Ramos (cell line): Measurements from ENCODE around the gene TBC1D2B.

Source experiments
- in situ Hi-C: fragments of 300-500 bp; cut with MboI; formaldehyde crosslinking; loops from one replicate; pipeline ENCODE4 v1.14.3; 2022; ENCODE audit warnings: low sequenced_read_pairs; ENCODE audit not compliant: unreplicated experiment

The TBC1D2B gene

DNA sequence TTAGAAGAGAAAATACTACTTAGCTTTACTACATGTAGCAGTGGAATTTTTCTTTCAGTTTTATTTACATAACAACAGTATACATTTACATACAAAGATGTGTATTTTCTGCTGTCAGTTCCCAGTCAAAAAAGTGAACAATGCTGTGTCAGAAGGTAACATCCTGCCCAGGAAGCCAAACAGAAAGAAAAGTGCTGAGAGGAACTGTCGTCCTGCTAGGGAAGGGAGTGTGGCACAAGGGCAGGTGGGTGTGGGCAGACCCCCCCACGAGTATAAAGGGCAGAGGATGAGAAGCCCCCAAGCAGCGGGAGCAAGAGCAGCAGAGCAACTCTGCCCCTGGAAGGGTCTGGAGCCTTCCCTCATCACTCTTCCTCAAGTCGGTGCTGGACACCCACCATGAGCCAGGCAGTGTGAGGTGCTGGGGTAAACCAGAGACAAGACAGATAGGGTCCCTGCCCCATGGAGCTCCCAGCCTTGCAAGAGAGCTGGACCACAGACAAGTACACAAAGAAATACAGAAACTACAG lies 39.7 kb downstream of the TBC1D2B start:
- in situ Hi-C loops, result no loop called here

DNA sequence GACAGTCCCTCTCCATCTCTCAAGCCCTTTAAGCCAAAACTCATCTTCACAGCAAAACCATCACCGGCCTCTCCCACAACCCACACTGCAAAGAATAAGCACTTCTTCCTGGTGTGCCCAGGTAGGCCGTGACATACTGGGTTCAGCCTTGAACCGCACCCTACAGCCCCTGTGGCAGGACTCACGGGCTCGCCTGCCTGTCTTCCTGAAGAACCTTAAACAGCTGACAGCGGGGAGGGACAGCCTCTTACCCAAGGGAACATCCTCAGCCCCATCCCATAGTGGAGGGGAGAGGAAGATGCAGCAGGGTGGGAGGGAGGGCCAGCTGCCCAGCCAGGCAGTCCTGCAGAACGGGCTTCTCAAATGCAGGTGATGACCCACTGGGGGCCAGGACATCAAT lies 40.2 kb downstream of the TBC1D2B start:
- in situ Hi-C loops, result no loop called here

- in situ Hi-C loops, result no loop called here
Observed at GRCh38 chr15:78035861-78036476, 41.5 kb downstream of the TBC1D2B start.

- in situ Hi-C loops, result no loop called here
Observed at GRCh38 chr15:78035321-78035751, 42.2 kb downstream of the TBC1D2B start.

GRCh38 chr15:78034495-78035191 lies 42.9 kb downstream of the TBC1D2B start:
- in situ Hi-C loops, result no loop called here

DNA sequence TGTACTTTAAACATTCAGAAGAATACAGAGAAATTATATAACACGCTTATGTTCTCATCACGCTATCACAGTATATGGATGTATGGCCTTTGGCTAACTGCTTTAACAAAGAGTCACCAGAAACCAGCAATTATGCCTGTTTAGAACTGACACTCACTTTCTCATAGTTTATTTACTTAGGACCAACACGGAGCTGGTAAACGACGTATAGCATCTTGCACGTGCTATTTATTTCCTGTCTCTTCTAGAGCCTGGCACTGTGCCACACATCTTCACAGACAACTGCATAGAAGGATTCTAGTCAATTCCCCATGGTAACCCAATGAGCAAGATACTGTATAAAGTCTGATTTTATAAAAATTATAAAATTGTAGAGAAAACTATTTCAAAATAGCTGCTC lies 43.6 kb downstream of the TBC1D2B start:
- in situ Hi-C loops, result no loop called here

- in situ Hi-C loops, result no loop called here
Observed at GRCh38 chr15:78032671-78033070, 44.8 kb downstream of the TBC1D2B start.

- in situ Hi-C loops, result no loop called here
Observed at GRCh38 chr15:78024883-78025282, 52.6 kb downstream of the TBC1D2B start.

DNA sequence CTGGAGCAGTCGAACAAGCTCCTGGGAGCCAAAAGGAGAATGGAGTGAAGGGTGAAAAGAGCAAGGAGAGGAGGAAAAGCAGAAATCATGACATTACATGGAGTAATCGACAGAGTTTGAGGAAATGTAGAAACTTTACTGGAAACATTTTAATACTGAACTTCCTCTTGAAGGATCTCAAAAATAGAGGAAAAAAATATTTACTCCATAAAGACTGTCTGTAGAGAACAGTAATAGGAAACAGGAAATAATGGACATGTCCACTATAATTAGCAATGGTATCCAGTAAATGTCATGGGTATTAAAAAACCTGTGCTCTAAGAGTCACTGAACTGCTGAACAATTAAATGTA lies 53.0 kb downstream of the TBC1D2B start:
- in situ Hi-C loops, result no loop called here

DNA sequence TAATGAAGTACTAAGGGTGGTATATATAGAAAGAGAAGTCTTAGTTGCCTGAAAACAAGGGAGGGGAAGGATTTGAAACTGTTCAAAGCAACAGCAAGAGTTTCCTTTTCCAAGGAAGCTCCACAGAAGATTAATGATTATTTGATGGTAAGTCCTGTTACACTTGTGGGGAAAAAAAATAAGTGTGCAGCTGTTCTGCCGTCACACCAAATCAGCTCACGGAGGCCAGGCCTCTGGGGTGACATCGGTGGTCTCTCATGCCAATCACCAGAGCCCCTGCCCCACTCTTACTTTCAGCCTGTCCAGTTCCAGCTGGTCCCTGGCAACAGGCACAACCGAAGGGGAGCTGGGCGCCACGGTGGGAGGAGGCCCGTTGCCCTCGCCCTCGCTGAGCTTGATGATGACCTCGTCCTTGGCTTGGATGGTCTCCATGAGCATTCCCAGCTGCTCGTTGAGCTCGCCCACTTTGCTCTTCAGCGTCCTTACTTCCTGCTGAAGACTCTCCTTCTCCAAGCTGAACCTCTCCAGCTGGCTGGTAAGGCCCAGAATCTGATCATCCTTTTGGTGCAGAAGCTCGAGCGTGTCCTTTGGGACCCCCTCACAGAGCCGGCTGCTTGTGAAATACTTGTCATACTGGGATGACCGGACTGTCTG lies 53.5 kb downstream of the TBC1D2B start:
- in situ Hi-C loops, result no loop called here

DNA sequence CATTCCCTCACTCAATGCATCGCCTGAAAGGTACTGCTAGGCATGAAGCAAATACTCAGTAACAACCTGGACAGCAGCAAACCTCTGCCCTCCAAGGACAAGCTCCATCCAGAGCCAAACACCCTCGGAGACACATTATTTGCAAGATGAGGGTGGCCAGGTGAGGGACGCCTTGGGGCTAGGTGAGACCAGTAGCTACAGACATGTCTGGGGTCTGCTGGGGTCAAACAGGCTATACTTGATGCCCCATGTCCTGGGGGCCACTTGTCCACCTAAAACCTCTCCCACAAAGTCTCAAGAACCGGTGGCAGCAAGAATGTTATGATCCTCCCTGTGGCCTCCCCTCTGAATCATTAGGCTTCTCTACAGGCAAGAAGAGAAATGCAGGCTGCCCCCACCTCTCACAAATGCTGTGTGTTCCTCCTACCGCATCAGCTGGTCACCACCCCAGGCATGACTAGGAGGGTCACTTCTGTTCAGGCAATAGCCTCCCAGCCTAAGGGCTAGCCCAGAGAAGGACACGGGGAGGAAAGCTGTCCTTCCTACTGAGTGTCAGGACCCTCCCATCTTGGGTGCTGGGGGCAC lies 54.3 kb downstream of the TBC1D2B start:
- in situ Hi-C loops, result no loop called here

DNA sequence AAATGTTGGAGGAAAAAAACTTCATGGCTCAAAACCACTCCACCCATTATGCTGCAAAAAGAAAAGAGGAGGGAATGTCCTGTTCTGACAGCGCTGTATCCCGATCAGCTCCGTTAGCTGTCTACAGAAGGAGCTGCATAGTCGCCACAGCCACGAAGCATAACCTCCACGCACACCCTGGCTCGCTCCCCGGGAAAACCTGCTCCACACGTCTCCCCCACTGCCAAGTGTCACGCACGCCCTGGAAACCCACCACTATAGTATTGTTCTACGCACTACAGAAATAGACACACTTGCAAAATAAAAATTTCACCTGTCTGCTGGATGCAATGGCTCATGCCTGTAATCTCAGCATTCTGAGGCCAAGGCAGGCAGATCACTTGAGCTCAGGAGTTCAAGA lies 55.8 kb downstream of the TBC1D2B start:
- in situ Hi-C loops, result no loop called here

GRCh38 chr15:78020007-78020406 lies 57.5 kb downstream of the TBC1D2B start:
- in situ Hi-C loops, result no loop called here

- in situ Hi-C loops, result no loop called here
Observed at GRCh38 chr15:78018946-78019644, 58.4 kb downstream of the TBC1D2B start.

- in situ Hi-C loops, result no loop called here
Observed at GRCh38 chr15:78018445-78018844, 59.1 kb downstream of the TBC1D2B start.

GRCh38 chr15:78016860-78017259 lies 60.7 kb downstream of the TBC1D2B start:
- in situ Hi-C loops, result no loop called here

- in situ Hi-C loops, result no loop called here
Observed at GRCh38 chr15:78012643-78013077, 64.9 kb downstream of the TBC1D2B start.

- in situ Hi-C loops, result no loop called here
Observed at GRCh38 chr15:78010067-78010466, 67.4 kb downstream of the TBC1D2B start.

- in situ Hi-C loops, result loop anchor here (5.0 kb wide), 1 partner anchor 94 kb away; no protein-coding TSS in a partner anchor
Observed at GRCh38 chr15:78007964-78008886, 69.3 kb downstream of the TBC1D2B start.
